WTC11 (cell line): ENCODE data around the gene CIPC. TPM values are rescaled to one million over a fixed set of nuclear protein-coding genes. Genes with fewer than 3 reads are reported as not detected.

Source experiments
- ETV6 ChIP-seq: sonication (generic); formaldehyde crosslinking; IDR thresholded peaks from 2 replicates; pipeline ENCODE4 v1.8.1; 2022; ENCODE audit warnings: mild to moderate bottlenecking, missing genetic modification reagents
- FOXP1 ChIP-seq: sonication (generic); formaldehyde crosslinking; IDR thresholded peaks from 2 replicates; pipeline ENCODE4 v1.8.0; 2022; ENCODE audit warnings: missing genetic modification reagents, mild to moderate bottlenecking, moderate library complexity, borderline replicate concordance
- GABPB1 ChIP-seq: sonication (generic); formaldehyde crosslinking; IDR thresholded peaks from 2 replicates; pipeline ENCODE4 v1.8.1; 2023; ENCODE audit warnings: mild to moderate bottlenecking, missing genetic modification reagents
- GRHL2 ChIP-seq: fragments of 250-450 bp; sonication (Bioruptor Pico); IDR thresholded peaks from 2 replicates; pipeline ENCODE4 v1.8.0; 2022; ENCODE audit warnings: mild to moderate bottlenecking, moderate library complexity; ENCODE audit not compliant: insufficient replicate concordance, severe bottlenecking
- GTF2I ChIP-seq: fragments of 250-450 bp; sonication (Bioruptor Pico); conservative IDR thresholded peaks from 2 replicates; pipeline ENCODE4 v1.4.0; 2021; ENCODE audit warnings: mild to moderate bottlenecking
- HMGA2 ChIP-seq: fragments of 250-450 bp; sonication (Bioruptor Pico); IDR thresholded peaks from 2 replicates; pipeline ENCODE4 v1.4.0; 2021; ENCODE audit warnings: mild to moderate bottlenecking, moderate library complexity
- MXD4 ChIP-seq: fragments of 250-450 bp; sonication (Bioruptor Pico); IDR thresholded peaks from 2 replicates; pipeline ENCODE4 v1.8.0; 2021; ENCODE audit warnings: mild to moderate bottlenecking, moderate library complexity, borderline replicate concordance
- NR3C1 ChIP-seq: sonication (generic); formaldehyde crosslinking; conservative IDR thresholded peaks from 2 replicates; pipeline ENCODE4 v1.8.1; 2023; ENCODE audit warnings: low read depth, mild to moderate bottlenecking, missing genetic modification reagents
- ZNF317 ChIP-seq: sonication (generic); formaldehyde crosslinking; IDR thresholded peaks from 2 replicates; pipeline ENCODE4 v1.8.1; 2023; ENCODE audit warnings: low read depth, mild to moderate bottlenecking, moderate library complexity, missing genetic modification reagents, borderline replicate concordance
- ZNF416 ChIP-seq: fragments of 250-450 bp; sonication (Bioruptor Pico); IDR thresholded peaks from 2 replicates; pipeline ENCODE4 v1.9.0; 2021; ENCODE audit warnings: mild to moderate bottlenecking, inconsistent platforms
- ZNF423 ChIP-seq: fragments of 250-450 bp; sonication (Bioruptor Pico); IDR thresholded peaks from 2 replicates; pipeline ENCODE4 v2.1.2; 2022; ENCODE audit warnings: mild to moderate bottlenecking, moderate library complexity
- ZNF671 ChIP-seq: fragments of 250-450 bp; sonication (Bioruptor Pico); IDR thresholded peaks from 2 replicates; pipeline ENCODE4 v1.8.0; 2021; ENCODE audit warnings: mild to moderate bottlenecking
- total RNA-seq: library from RNA; stranded (reverse); gene quantifications from 3 replicates; pipeline ENCODE4 v1.2.3, GENCODE V29; 2021
- TF ChIP-seq, protein P1 (sequence below): fragments of 200-600 bp; IDR thresholded peaks from 2 replicates; pipeline ENCODE4 v1.8.0; 2022; ENCODE audit warnings: antibody characterized with exemption
- TF ChIP-seq, protein P2 (sequence below): sonication (generic); formaldehyde crosslinking; IDR thresholded peaks from 2 replicates; pipeline ENCODE4 v1.8.0; 2022; ENCODE audit warnings: mild to moderate bottlenecking, missing genetic modification reagents
- TF ChIP-seq, protein P3 (sequence below): sonication (generic); formaldehyde crosslinking; IDR thresholded peaks from 2 replicates; pipeline ENCODE4 v1.8.0; 2022; ENCODE audit warnings: mild to moderate bottlenecking, missing genetic modification reagents
- TF ChIP-seq, protein P4 (sequence below): sonication (generic); formaldehyde crosslinking; IDR thresholded peaks from 2 replicates; pipeline ENCODE4 v1.8.1; 2022; ENCODE audit warnings: missing genetic modification reagents, borderline replicate concordance
- TF ChIP-seq, protein P5 (sequence below): sonication (generic); formaldehyde crosslinking; IDR thresholded peaks from 2 replicates; pipeline ENCODE4 v1.8.1; 2023; ENCODE audit warnings: mild to moderate bottlenecking, missing genetic modification reagents, borderline replicate concordance
- TF ChIP-seq, protein P6 (sequence below): sonication (generic); formaldehyde crosslinking; IDR thresholded peaks from 2 replicates; pipeline ENCODE4 v1.8.1; 2022; ENCODE audit warnings: mild to moderate bottlenecking, missing genetic modification reagents, moderate library complexity, borderline replicate concordance
- TF ChIP-seq, protein P7 (sequence below): sonication (generic); formaldehyde crosslinking; IDR thresholded peaks from 2 replicates; pipeline ENCODE4 v1.8.0; 2022; ENCODE audit warnings: mild to moderate bottlenecking, missing genetic modification reagents
- TF ChIP-seq, protein P8 (sequence below): sonication (generic); formaldehyde crosslinking; IDR thresholded peaks from 2 replicates; pipeline ENCODE4 v1.8.1; 2022; ENCODE audit warnings: low read depth, mild to moderate bottlenecking, moderate library complexity, missing genetic modification reagents, borderline replicate concordance

Gene CIPC
- total RNA-seq, 1 experiment from 2014 or later = 25.4 TPM

DNA sequence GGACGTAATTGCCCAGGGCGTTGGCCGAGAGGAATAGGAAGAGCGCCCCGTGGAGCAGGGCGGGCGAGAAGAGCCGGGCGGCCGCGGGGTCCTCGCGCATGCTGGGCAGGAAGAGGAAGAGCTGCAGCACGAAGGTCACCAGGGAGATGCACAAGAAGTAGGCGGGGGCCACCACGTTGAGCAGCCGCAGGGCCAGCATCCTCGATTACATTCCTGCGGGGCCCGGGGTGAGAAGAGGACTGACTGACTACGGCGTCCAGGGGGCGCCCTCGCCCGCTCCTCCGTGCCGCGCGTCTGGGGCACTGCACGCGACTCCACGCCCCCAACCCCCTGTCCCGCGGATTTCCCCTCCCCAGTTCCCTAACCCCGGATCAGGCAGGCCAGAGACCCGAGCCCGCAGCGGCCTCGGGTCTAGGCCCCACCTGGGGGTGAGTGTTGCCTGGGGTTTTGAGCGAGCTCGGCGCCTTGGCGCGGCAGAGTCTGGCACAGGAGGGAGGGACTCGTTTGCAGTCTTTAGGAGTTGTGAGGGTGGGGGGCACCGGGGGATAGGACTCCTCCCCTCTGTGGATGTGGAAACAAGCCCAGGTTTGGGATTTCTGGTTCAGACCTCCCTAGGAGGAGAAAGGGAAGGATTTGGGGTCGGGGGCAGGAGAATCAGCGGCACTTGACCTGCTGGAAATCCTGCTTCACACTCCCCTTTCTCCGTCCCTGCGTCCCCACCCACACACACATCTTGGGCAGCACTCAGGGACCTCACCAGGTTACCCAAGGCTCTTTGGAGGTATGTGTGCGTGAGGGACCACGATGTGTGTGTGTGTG lies 41.7 kb downstream of the CIPC start (continued):
- TF ChIP-seq, protein P1, sequence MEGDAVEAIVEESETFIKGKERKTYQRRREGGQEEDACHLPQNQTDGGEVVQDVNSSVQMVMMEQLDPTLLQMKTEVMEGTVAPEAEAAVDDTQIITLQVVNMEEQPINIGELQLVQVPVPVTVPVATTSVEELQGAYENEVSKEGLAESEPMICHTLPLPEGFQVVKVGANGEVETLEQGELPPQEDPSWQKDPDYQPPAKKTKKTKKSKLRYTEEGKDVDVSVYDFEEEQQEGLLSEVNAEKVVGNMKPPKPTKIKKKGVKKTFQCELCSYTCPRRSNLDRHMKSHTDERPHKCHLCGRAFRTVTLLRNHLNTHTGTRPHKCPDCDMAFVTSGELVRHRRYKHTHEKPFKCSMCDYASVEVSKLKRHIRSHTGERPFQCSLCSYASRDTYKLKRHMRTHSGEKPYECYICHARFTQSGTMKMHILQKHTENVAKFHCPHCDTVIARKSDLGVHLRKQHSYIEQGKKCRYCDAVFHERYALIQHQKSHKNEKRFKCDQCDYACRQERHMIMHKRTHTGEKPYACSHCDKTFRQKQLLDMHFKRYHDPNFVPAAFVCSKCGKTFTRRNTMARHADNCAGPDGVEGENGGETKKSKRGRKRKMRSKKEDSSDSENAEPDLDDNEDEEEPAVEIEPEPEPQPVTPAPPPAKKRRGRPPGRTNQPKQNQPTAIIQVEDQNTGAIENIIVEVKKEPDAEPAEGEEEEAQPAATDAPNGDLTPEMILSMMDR = peak; percentile 75
- TF ChIP-seq, protein P2, sequence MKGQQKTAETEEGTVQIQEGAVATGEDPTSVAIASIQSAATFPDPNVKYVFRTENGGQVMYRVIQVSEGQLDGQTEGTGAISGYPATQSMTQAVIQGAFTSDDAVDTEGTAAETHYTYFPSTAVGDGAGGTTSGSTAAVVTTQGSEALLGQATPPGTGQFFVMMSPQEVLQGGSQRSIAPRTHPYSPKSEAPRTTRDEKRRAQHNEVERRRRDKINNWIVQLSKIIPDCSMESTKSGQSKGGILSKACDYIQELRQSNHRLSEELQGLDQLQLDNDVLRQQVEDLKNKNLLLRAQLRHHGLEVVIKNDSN = no peak
- TF ChIP-seq, protein P3, sequence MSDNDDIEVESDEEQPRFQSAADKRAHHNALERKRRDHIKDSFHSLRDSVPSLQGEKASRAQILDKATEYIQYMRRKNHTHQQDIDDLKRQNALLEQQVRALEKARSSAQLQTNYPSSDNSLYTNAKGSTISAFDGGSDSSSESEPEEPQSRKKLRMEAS (CRISPR knock-in tag) = no peak; the same call in none of the 2 replicates
- TF ChIP-seq ZNF423 (CRISPR knock-in tag) (no peak), NR3C1 (CRISPR knock-in tag) (no peak), HMGA2 (CRISPR knock-in tag) (no peak), ETV6 (no peak), ZNF416 (CRISPR knock-in tag) (0 out of 2 replicates have a peak, but pooled peaks have one; percentile 47), FOXP1 (CRISPR knock-in tag) (peak; percentile 32; the same call in 1 of the 2 replicates), GRHL2 (CRISPR knock-in tag) (no peak), GABPB1 (no peak), ZNF671 (CRISPR knock-in tag) (no peak), MXD4 (CRISPR knock-in tag) (no peak), ZNF317 (CRISPR knock-in tag) (no peak), GTF2I (no peak)
- TF ChIP-seq, protein P4, sequence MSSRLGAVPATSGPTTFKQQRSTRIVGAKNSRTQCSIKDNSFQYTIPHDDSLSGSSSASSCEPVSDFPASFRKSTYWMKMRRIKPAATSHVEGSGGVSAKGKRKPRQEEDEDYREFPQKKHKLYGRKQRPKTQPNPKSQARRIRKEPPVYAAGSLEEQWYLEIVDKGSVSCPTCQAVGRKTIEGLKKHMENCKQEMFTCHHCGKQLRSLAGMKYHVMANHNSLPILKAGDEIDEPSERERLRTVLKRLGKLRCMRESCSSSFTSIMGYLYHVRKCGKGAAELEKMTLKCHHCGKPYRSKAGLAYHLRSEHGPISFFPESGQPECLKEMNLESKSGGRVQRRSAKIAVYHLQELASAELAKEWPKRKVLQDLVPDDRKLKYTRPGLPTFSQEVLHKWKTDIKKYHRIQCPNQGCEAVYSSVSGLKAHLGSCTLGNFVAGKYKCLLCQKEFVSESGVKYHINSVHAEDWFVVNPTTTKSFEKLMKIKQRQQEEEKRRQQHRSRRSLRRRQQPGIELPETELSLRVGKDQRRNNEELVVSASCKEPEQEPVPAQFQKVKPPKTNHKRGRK (CRISPR knock-in tag) = no peak
- TF ChIP-seq, protein P5, sequence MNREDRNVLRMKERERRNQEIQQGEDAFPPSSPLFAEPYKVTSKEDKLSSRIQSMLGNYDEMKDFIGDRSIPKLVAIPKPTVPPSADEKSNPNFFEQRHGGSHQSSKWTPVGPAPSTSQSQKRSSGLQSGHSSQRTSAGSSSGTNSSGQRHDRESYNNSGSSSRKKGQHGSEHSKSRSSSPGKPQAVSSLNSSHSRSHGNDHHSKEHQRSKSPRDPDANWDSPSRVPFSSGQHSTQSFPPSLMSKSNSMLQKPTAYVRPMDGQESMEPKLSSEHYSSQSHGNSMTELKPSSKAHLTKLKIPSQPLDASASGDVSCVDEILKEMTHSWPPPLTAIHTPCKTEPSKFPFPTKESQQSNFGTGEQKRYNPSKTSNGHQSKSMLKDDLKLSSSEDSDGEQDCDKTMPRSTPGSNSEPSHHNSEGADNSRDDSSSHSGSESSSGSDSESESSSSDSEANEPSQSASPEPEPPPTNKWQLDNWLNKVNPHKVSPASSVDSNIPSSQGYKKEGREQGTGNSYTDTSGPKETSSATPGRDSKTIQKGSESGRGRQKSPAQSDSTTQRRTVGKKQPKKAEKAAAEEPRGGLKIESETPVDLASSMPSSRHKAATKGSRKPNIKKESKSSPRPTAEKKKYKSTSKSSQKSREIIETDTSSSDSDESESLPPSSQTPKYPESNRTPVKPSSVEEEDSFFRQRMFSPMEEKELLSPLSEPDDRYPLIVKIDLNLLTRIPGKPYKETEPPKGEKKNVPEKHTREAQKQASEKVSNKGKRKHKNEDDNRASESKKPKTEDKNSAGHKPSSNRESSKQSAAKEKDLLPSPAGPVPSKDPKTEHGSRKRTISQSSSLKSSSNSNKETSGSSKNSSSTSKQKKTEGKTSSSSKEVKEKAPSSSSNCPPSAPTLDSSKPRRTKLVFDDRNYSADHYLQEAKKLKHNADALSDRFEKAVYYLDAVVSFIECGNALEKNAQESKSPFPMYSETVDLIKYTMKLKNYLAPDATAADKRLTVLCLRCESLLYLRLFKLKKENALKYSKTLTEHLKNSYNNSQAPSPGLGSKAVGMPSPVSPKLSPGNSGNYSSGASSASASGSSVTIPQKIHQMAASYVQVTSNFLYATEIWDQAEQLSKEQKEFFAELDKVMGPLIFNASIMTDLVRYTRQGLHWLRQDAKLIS = peak; percentile 5; the same call in 1 of the 2 replicates
- TF ChIP-seq, protein P6, sequence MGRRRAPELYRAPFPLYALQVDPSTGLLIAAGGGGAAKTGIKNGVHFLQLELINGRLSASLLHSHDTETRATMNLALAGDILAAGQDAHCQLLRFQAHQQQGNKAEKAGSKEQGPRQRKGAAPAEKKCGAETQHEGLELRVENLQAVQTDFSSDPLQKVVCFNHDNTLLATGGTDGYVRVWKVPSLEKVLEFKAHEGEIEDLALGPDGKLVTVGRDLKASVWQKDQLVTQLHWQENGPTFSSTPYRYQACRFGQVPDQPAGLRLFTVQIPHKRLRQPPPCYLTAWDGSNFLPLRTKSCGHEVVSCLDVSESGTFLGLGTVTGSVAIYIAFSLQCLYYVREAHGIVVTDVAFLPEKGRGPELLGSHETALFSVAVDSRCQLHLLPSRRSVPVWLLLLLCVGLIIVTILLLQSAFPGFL (CRISPR knock-in tag) = no peak
- TF ChIP-seq, protein P7, sequence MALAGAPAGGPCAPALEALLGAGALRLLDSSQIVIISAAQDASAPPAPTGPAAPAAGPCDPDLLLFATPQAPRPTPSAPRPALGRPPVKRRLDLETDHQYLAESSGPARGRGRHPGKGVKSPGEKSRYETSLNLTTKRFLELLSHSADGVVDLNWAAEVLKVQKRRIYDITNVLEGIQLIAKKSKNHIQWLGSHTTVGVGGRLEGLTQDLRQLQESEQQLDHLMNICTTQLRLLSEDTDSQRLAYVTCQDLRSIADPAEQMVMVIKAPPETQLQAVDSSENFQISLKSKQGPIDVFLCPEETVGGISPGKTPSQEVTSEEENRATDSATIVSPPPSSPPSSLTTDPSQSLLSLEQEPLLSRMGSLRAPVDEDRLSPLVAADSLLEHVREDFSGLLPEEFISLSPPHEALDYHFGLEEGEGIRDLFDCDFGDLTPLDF = no peak
- TF ChIP-seq, protein P8, sequence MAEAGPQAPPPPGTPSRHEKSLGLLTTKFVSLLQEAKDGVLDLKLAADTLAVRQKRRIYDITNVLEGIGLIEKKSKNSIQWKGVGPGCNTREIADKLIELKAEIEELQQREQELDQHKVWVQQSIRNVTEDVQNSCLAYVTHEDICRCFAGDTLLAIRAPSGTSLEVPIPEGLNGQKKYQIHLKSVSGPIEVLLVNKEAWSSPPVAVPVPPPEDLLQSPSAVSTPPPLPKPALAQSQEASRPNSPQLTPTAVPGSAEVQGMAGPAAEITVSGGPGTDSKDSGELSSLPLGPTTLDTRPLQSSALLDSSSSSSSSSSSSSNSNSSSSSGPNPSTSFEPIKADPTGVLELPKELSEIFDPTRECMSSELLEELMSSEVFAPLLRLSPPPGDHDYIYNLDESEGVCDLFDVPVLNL (CRISPR knock-in tag) = no peak
